Measurements from ENCODE around the gene SORL1. TPM values are rescaled to one million over a fixed set of nuclear protein-coding genes. Genes with fewer than 3 reads are reported as not detected.

SORL1 gene
- total RNA-seq, 6 experiments from 2014 or later = 0.19 to 0.48 (median 0.36) TPM

DNA sequence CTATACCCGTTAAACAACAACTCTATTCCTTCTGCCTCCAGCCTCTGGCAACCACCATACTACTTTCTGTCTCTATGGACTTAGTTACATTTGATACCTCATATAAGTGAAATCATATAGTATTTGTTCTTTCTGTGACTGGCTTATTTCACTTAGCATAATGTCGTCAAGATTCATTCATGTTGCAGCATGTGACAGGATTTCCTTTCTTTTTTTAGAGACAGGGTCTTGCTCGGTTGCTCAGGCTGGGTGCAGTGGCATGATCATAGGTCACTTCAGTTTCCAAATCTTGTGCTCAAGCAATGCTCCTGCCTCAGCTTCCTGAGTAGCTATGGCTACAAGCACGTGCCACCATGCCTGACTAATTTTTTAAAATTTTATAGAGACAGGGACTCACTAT, 29.4 kb upstream of the SORL1 start:
- H3K27ac Mint-ChIP-seq = no peak overlapping the region
- DNase-seq = no peak
- no peak overlapping the region for H3K4me3 Mint-ChIP-seq
- no peaks in the 10 kb centered on the region for H3K9me3 Mint-ChIP-seq
- peaks cover 19% of the 10 kb centered on the region for H3K27me3 Mint-ChIP-seq (ENCODE audit: insufficient read depth)
- TF ChIP-seq, protein P1, sequence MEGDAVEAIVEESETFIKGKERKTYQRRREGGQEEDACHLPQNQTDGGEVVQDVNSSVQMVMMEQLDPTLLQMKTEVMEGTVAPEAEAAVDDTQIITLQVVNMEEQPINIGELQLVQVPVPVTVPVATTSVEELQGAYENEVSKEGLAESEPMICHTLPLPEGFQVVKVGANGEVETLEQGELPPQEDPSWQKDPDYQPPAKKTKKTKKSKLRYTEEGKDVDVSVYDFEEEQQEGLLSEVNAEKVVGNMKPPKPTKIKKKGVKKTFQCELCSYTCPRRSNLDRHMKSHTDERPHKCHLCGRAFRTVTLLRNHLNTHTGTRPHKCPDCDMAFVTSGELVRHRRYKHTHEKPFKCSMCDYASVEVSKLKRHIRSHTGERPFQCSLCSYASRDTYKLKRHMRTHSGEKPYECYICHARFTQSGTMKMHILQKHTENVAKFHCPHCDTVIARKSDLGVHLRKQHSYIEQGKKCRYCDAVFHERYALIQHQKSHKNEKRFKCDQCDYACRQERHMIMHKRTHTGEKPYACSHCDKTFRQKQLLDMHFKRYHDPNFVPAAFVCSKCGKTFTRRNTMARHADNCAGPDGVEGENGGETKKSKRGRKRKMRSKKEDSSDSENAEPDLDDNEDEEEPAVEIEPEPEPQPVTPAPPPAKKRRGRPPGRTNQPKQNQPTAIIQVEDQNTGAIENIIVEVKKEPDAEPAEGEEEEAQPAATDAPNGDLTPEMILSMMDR (IDR thresholded peaks at IDR 0.05) = no peak
- H3K36me3 Mint-ChIP-seq (ENCODE audit: low read depth) = no peaks in the 10 kb centered on the region
- no peaks in the 10 kb centered on the region for H3K4me1 Mint-ChIP-seq (ENCODE audit: low read depth)

GRCh38 chr11:121425828-121426227, 26.3 kb upstream of the SORL1 start:
- no peak overlapping the region for H3K4me3 Mint-ChIP-seq
- no peaks in the 10 kb centered on the region for H3K36me3 Mint-ChIP-seq (ENCODE audit: low read depth)
- no peak overlapping the region for H3K27ac Mint-ChIP-seq
- TF ChIP-seq, protein P1 (IDR thresholded peaks at IDR 0.05) = no peak
- peaks cover 26% of the 10 kb centered on the region for H3K27me3 Mint-ChIP-seq (ENCODE audit: insufficient read depth)
- DNase-seq = no peak
- no peaks in the 10 kb centered on the region for H3K4me1 Mint-ChIP-seq (ENCODE audit: low read depth)
- no peaks in the 10 kb centered on the region for H3K9me3 Mint-ChIP-seq

DNA sequence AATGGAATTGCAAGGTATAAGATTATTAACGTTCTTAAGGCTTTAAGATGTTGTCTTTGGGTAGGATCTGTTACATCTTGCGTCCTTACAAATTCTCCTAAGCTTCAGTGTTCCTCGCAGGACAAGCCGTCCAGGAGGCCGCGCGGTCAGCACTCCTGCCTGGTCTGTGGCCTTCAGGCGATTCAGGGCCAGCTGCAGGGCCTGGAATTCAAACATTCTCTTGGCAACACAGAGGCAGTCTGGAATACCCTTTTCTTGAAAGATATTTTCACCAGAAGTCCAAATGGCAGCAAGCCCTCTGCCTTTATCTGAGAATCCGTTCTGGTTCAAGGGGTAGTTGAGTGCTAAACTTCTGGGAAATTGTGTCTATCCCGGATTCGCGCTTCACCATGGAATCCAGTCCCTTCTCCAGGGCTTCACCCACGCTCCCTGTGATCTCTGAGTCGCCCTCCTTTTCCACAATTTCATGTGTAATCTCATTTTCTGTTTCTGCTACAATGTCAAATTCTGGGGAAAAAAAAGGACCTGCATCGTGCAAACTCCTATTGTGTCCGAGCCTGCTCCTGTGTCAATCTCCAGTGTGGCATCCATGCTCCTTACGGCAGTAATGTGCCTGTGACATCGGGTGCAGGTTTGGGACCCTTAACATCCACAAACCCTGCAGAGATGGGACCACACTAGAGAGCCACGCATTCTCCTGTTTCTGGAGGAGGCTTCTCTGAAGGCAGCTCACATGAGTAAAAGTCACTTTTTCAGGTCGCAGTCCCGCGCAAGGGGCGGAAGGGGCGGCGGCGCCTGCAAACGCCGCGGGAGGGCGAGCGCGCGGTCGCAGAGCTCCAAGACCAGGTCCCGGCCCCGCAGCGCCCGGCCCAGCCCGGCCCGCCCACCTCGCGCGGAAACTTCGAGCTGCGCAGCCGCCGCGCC, 25.4 kb upstream of the SORL1 start:
- TF ChIP-seq, protein P1 (IDR thresholded peaks at IDR 0.05) = no peak
- Mint-ChIP-seq H3K27me3 (ENCODE audit: insufficient read depth) (peaks cover 29% of the 10 kb centered on the region), H3K9me3 (no peaks in the 10 kb centered on the region), H3K4me1 (ENCODE audit: low read depth) (no peaks in the 10 kb centered on the region), H3K4me3 (no peak overlapping the region), H3K36me3 (ENCODE audit: low read depth) (no peaks in the 10 kb centered on the region), H3K27ac (no peak overlapping the region)
- DNase-seq = no peak

DNA sequence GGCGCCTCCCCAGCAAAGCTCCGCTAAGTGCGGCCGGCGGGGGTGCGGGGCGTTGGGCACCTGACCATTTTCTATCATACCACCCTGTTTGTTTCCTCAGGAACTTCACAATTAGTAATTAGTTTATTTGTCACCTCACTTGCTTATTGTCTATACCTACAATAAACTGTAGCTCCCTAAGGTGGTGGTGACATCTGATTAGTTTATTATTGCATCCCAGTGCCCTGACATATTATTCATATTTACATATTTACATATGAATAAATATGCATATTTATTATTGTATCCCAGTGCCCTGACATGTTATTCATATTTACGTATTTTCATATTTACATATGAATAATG, 24.7 kb upstream of the SORL1 start:
- no peak for DNase-seq
- Mint-ChIP-seq H3K4me1 (ENCODE audit: low read depth) (no peaks in the 10 kb centered on the region), H3K36me3 (ENCODE audit: low read depth) (no peaks in the 10 kb centered on the region), H3K27ac (no peak overlapping the region), H3K9me3 (no peaks in the 10 kb centered on the region), H3K27me3 (ENCODE audit: insufficient read depth) (peaks cover 30% of the 10 kb centered on the region), H3K4me3 (no peak overlapping the region)
- TF ChIP-seq, protein P1 (IDR thresholded peaks at IDR 0.05) = no peak

- TF ChIP-seq, protein P1 (IDR thresholded peaks at IDR 0.05) = no peak
- DNase-seq = no peak
- Mint-ChIP-seq H3K9me3 (no peaks in the 10 kb centered on the region), H3K27ac (no peak overlapping the region), H3K27me3 (ENCODE audit: insufficient read depth) (peaks cover 30% of the 10 kb centered on the region), H3K4me1 (ENCODE audit: low read depth) (no peaks in the 10 kb centered on the region), H3K36me3 (ENCODE audit: low read depth) (no peaks in the 10 kb centered on the region), H3K4me3 (no peak overlapping the region)
These were observed 22.6 kb upstream of the SORL1 start for GRCh38 chr11:121429556-121429955.

All from HFFc6 (cell line).